Adipose tissue (tissue), 3 donors: ENCODE measurements around the gene PACSIN2. TPM values are rescaled to one million over a fixed set of nuclear protein-coding genes. Genes with fewer than 3 reads are reported as not detected.
"Not testable (repeated sequence)": the region's sequence is repeated elsewhere in the genome, so short reads cannot be mapped to it uniquely, and the experiment has no call there.

ENCODE experiments used
- H3K27ac ChIP-seq: one replicate; pipeline ENCODE4 v1.5.1; 2013; ENCODE audit warnings: low read depth, low read length
- WGBS, 3 donors: extraction: QIAGEN DNeasy Blood & Tissue Kit; methylation state at CpG; one replicate each; pipeline ENCODE4 v1.1.7; 2013; 5-methylcytosine and 5-hydroxymethylcytosine counted together
- polyA plus RNA-seq, 3 donors: library from polyadenylated mRNA; stranded (reverse); fragments of 200-250 nt; gene quantifications; one replicate each; pipeline ENCODE4 v1.2.3, GENCODE V29; 2013
- donor health status: healthy with polysubstance abuse.
- donor health status: Bipolar disorder and iron deficiency.
- donor health status: healthy.

PACSIN2 gene
- polyA plus RNA-seq, 3 donors = 21.9 to 53.1 (median 24.6) TPM

- WGBS, 3 donors = 39 to 75% (median 71%) methylated on average over 13 of the region's 13 CpGs
- no peak overlapping the region for H3K27ac ChIP-seq
Observed at GRCh38 chr22:42922374-42923191, 92.4 kb downstream of the PACSIN2 start.

GRCh38 chr22:42920101-42920820 lies 94.7 kb downstream of the PACSIN2 start:
- 56 to 79% (median 77%) methylated on average over 10 of the region's 10 CpGs for WGBS, 3 donors
- H3K27ac ChIP-seq = no peak overlapping the region

GRCh38 chr22:42919199-42919598 lies 95.8 kb downstream of the PACSIN2 start:
- WGBS, 3 donors = 68 to 81% (median 77%) methylated on average over 6 of the region's 6 CpGs

GRCh38 chr22:42918500-42918899 lies 96.4 kb downstream of the PACSIN2 start:
- 80 to 85% (median 81%) methylated on average over 4 of the region's 4 CpGs for WGBS, 3 donors
- no peak overlapping the region for H3K27ac ChIP-seq

More at GRCh38 chr22:42919199-42919598, 95.8 kb downstream of the PACSIN2 start:
- H3K27ac ChIP-seq = no peak overlapping the region

DNA sequence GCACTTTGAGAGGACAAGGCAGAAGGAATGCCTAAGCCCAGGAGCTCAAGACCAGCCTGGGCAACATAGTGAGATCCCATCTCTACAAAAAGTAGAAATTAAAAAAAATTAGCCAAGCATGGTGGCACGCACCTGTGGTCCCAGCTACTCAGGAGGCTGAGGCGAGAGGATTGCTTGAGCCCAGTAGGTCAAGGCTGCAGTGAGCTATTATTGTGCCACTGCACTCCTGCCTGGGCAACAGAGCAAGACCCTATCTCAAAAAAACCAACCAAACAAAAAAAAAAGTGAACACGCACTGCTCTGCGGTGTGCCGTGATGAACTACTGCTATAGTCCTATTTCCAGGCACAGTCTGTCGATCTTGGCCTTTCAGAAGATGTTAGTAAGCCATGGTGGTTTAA lies 97.6 kb downstream of the PACSIN2 start:
- not testable (repeated sequence) for H3K27ac ChIP-seq
- 91 to 100% (median 98%) methylated on average over 6 of the region's 6 CpGs for WGBS, 3 donors

DNA sequence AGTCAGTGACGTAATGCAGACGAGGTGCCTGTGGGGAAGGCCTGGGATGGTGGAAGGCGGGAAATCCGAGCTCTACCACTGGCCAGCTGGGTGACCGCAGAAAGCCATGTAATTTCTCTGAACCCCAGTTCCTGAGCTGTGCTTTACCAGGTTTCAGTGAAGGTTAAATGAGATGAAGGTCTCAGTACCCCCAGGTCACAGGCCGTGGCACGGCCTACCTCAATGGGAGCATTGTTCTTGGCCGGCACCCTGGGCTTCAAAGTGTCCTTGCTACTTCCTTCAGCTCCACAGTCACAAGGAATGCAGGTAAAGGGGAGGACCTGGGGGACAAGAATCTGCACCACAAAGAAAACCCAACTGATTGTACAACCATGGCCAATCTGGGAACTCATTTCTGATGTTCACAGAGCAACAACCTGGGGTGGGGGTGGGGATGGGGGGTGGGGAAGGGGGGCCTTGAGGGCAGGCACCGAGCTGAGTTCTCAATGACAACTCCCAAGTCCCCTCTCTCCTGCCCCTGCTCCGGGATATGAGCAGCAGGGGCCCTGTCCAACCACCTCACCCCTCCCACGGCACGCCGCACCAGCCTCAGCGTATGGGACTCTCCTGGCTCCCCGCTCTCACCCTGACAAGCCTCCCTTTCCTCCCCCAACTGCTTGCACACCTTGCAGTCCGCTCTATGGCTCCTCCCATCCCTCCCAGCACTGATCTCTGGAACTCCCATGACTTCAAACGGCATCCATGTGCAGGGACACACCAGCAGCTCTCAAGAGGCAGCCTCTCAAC lies 98.8 kb downstream of the PACSIN2 start:
- 54 to 88% (median 86%) methylated on average over 17 of the region's 17 CpGs for WGBS, 3 donors
- H3K27ac ChIP-seq = no peak overlapping the region

DNA sequence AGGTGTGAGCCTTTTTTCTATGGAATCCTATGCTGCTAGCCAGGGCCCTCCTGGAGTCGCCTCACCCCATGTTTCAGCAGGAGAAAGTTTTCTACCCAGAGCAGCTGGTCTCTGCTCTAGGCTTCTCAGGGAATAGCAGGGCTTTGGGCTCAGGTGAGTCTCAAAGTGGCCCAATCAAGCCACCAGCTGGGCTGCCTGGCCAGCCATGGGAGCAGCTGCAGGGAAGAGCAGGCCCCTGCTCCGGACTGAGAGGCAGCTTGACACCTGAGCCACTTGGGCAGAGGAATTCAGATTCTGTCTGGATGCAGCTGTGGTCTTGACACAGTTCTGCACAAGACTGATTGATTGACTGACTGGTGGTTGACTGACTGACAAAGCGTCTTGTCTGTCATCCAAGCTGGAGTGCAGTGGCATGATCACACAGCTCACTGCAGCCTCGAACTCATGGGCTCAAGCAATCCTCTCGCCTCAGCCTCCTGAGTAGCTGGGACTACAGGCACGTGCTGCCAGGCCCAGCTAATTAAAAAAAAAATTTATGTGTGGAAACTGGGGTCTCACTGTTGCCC lies 100.4 kb downstream of the PACSIN2 start:
- WGBS, 3 donors = 63 to 95% (median 93%) methylated on average over 6 of the region's 6 CpGs
- H3K27ac ChIP-seq = no peak overlapping the region

DNA sequence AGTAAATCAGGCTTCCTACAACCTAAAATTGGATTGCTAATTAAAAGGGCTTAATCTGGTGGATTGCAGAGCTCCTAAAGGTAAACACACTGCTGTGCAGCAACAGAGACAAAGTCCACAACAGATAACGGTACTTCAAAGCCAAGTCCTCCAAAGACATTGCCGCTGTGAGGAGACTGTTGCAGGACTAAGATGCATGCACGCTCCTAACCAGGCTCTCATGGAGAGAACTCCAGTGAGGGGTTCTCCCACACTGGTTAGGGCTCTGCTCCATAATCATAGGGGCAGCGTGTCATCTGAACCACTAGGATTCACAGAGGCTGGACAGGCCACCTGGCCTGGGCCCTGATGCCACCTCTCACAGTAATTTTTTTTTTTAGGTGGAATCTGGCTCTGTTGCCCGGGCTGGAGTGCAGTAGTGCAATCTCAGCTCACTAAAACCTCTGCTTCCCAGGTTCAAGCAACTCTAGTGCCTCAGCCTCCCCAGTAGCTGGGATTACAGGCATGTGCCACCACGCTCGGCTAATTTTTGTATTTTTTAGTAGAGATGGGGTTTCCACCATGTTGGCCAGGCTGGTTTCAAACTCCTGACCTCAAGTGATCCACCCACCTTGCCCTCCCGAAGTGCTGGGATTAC lies 101.0 kb downstream of the PACSIN2 start:
- no peak overlapping the region for H3K27ac ChIP-seq
- WGBS, 3 donors = 59 to 95% (median 95%) methylated on average over 8 of the region's 8 CpGs

DNA sequence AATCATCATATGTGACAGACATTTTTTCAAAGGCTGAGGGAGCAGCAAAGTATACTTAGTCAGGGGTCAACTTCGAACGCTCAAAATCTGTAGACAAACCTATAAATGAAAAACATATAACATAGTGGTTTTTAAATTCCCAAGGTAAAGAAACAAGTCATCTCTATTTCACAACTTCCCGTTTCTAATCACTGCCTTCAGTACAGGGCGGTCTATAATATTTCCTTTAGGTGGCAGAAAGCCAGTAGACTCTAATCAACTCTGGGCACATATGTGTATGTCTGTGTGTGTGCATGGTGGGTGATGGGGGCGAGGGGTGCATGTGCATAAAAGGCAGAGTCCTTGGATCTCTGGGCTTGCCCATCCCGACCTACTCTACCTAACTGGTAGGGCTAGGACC lies 102.9 kb downstream of the PACSIN2 start:
- 43 to 54% (median 50%) methylated on average over 6 of the region's 6 CpGs for WGBS, 3 donors
- H3K27ac ChIP-seq = peak overlapping the region; percentile 10

DNA sequence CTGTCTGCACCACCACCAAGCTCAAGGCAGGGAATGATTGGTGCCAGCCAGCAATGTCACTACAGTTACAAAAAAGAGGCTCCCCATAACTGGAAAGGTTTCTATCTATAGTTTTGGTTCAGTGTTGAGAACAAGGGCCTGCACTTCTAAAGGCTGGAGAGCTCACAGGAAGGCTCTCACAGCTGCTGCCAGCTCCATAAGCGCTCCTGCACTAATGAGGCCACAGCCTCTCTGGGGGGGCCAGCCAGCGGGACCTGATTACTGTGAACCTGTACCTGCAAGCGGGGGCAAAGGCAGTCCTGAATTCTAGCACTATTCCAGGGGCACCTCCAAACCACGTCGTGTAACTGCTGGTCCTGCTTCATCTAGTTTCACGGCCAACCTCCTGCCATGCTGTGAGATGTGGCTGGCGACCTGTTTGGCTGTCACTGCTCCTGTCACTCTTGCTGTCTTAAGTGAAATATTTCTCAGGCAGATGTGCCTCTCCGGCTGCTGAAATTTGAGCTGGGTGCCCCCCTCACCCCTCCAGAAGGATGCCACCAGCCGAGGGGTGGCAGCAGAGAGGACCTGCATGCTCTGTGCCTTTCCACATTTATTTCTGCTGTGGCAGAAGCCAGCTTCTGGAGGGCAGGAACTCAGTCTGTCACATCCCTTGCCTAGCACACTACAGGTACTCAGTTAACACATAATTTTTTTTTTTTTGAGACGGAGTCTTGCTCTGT lies 104.6 kb downstream of the PACSIN2 start:
- 56 to 94% (median 93%) methylated on average over 10 of the region's 10 CpGs for WGBS, 3 donors
- no peak overlapping the region for H3K27ac ChIP-seq

- WGBS, 3 donors = 60 to 92% (median 91%) methylated on average over 14 of the region's 14 CpGs
- H3K27ac ChIP-seq = no peak overlapping the region
Observed at GRCh38 chr22:42909363-42910058, 105.4 kb downstream of the PACSIN2 start.

- H3K27ac ChIP-seq = no peak overlapping the region
- WGBS, 3 donors = 56 to 71% (median 58%) methylated on average over 6 of the region's 6 CpGs
Observed at GRCh38 chr22:42908374-42908746, 106.6 kb downstream of the PACSIN2 start.

GRCh38 chr22:42907404-42908373 lies 107.3 kb downstream of the PACSIN2 start:
- no peak overlapping the region for H3K27ac ChIP-seq
- 78 to 87% (median 82%) methylated on average over 26 of the region's 26 CpGs for WGBS, 3 donors

DNA sequence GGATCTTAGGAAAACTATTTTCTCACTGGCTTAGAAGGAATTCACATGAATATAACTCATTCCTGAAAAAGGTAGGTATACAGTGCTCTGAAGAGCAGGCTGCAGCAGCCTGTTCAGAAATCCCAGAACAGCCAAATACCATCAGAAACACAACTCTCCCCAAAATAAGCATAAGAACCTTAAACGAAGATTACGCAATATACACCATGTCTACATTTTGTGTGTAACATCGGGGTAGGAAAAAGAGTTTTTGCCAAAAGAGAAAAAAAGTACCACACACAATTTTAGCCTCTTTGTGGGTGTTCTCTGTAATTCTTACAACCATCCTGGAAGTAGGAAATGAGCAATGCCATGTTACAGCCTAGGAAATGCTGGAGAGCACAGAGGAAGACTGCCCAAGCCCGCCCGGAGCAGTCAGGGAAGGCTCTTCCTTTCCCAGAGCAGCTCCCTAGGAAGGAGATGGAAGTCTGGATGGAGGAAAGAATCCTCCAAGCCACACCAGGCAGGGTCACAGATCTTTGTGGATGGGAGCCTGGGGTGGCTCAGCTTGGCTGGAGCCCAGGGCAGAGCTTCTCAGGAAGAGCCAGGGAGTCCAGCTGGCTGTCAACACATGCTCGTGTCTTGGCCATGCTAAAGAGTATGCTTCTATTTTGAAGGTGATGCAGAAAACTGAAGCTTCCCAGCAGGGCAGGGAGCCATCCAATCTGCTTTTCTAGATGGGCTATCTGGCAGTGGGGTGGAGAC lies 108.2 kb downstream of the PACSIN2 start:
- H3K27ac ChIP-seq = no peak overlapping the region
- 53 to 68% (median 64%) methylated on average over 6 of the region's 6 CpGs for WGBS, 3 donors

DNA sequence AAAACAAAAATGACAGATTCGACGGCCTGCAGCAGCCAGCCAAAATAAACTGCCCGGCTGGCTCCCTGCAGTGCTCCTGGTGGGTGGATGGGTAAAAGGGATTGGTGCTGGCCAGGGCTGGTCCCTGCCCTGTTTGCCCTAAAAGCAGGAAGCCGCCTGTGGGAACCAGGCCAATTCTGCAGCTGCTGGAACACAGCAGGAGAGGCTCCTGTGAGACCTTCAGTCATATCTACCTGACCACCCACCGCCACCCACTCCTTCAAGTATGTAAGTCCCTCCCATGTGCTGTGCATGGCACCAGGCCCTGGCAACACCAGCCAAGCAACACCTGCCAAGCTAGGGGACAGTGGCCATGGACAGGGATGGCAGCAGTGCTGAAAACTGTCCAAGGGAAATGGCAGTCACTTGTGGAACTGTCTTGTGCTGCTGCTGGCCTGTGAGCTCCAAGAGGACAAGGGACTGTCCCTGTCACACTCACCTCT lies 109.2 kb downstream of the PACSIN2 start:
- WGBS, 3 donors = 32 to 72% (median 59%) methylated on average over 5 of the region's 5 CpGs
- H3K27ac ChIP-seq = no peak overlapping the region
